GM19025 (cell line): ENCODE data around the gene PGAP2.
"Not testable (repeated sequence)": the region's sequence is repeated elsewhere in the genome, so short reads cannot be mapped to it uniquely, and the experiment has no call there.

Source experiments
- ATAC-seq: cut with Tn5 transposase; IDR thresholded peaks from one replicate; pipeline ENCODE4 v1.9.1; 2021; ENCODE audit warnings: mild to moderate bottlenecking, low read depth, moderate library complexity; ENCODE audit not compliant: unreplicated experiment

Gene PGAP2

DNA sequence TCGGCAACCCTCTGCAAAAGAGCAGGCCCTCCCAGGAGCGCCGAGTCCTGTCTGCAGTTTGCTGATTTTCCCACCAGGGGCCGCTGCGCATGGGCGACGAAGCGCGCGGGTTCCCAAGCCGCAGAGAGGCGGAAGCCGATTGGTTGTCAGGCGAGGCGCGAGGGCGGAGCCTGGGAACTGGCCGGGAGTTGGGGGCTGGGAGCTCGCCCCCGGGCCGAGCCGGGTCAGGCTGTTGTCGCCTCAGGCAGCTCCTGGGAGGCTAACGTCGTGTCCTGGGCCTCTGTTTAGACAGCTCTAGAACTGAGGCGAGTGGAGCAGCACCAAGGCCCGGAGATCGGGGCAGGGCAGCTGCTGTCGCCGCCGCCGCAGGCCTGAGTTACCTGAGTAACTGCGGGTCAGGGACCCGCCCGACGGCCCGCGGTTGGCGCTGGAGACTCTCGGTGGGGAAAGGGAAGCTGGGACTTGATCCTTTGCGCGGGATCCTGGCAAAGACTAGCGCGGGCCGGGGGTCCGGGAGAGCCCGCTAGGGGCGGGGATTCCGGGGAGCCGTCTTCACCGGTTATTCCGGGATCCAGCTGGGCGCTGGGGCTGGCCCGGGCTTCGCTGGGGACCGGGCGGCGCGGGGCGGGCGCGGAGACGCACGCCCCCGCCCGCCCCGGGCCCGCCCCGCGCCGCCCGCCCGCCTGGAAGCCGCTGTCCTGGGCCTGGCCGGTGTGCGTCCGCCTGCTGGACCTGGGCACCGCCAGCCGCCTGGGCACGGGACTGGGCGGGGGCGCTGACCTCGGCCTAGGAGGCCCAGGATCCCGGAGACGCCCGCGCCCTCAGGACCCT lies 46.8 kb downstream of the PGAP2 start, which contains the start of gene STIM1:
Gene STIM1, plus strand, starts transcription at position 688 of the 831 bp plus-strand sequence. CDS start 607 bp downstream, outside the sequence.
- peak; percentile 63 for ATAC-seq

DNA sequence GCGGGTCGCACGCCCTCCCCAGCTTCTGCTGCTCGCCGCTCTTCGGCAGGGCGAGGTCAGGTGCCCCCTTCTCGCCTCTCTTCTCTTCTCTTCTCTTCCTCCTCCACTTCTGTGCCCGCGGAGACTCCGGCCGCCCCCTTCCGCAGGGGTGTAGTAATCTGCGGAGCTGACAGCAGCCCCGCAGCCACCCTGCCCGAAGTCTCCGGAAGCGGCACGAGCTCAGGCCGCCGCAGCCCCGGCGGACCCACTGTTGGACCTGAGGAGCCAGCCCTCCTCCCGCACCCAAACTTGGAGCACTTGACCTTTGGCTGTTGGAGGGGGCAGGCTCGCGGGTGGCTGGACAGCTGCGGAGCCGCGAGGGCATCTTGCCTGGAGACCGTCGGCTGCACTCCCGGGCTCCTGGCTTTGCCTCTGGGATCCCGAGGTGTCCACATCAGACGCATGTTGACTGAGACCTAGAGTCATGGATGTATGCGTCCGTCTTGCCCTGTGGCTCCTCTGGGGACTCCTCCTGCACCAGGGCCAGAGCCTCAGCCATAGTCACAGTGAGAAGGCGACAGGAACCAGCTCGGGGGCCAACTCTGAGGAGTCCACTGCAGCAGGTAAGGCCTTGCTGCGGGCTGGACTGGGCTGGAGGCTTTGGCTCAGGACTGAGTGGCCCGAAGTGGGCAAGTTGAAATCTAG lies 47.6 kb downstream of the PGAP2 start:
- ATAC-seq: peak; percentile 13

DNA sequence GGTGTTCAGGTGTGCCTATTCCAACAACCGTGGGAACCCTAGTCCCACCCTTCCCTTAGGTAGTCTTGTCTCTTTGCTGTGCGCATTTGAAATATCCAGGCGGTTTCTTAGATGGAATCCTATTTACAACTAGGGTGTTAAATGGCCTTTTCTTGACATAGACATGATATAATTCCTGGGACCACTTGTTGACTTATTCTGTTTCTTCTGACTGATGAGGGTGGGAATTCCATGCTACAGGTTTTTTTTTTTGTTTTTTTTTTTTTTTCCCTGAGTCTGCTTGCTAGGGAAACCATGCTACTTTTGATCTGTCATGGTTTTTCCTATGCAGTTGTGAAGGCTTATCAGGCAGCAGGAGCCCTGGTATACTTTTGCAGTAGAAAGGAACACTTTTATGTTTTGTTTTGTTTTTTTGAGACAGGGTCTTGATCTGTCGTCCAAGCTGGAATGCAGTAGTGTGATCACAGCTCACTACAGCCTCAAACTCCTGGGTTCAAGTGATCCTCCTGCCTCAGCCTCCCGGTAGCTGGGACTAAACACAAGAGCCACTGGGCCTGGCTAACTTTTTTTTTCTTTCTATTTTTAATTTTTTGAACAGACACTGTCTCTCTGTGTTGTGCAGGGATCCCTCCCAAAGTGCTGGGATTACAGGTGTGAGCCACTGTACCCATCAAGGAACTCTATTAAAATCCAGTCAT lies 48.6 kb downstream of the PGAP2 start:
- no peak for ATAC-seq

DNA sequence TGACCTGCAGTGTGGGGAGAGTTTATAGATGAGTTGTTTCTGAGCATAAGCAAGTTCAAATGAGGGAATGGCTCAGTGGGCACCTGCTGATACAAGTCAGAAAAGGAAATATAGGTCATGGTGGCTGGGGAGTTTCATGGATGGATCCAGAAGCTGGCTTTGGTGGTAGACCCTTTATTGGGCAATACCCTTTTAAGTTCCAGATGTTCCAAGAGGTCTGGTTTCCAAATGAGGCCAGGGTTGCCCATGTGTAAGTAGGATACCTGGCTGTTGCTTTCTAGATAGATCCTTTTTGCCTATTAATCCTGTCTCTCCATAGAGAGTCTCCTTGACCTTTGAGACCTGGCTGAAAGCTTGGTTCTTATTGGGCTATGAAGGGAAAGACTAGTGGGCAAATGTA lies 49.3 kb downstream of the PGAP2 start:
- no peak for ATAC-seq

DNA sequence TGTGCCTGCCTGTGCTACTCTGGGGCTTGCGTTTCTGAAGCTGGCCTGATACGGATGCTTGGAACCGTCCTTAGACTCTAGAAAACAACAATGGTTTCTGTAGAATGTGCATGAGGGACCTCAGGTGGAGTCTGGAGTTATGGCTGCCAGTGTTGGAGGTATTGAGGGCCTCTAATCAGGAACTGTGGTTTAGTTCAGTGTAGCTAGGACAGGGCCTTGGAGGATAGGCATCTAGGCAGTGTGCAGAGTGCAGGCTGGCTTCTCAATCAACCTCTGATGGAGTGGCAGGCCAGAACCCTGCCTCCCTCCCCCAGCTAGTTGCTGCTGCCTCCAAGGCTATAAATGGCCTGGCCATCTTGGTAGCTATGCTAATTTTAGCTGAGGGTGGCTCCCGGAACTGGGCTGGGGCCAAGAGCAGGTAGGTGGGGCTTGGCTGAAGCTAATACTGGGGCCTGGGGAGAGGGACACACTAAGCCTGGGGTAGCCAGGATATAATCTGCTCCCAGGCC lies 51.1 kb downstream of the PGAP2 start:
- no peak for ATAC-seq

DNA sequence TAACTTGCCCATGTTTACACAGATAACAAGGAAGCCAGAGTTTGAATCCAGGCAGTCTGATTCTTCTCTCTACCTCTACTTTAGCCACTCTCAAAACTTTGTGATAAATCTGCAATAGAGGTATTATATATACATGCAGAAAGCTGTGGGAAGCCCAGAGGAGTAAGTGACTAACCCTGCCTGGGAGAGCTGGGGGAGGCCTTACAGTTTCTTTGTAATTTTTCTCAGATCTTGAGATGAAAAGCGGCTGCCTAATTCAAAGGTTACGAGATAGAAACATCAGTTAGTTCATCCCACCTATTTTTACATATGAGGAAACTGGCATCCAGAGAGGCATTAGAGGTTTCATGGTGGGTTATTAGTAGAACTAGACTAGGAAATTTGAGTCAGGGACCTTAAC lies 52.0 kb downstream of the PGAP2 start:
- ATAC-seq: no peak

DNA sequence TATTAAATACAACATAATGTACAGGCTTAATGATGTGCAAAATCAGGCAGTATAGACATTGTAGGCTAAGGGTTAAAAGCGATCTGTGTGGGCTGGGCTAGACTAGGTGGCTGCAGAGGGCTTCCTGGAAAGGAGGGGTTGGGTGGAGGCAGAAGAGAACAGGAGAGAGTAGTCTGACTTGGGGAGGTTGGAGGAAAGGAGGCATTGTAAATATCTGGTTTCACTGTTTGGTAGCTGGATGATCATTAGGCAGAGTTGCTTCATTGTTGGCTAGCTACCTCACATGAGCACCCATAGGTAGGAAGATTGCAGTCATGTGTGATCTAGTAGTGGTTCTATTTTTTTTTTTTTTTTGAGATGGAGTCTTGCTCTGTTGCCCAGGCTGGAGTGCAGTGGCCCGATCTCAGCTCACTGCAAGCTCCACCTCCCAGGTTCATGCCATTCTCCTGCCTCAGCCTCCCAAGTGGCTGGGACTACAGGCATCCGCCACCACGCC lies 52.6 kb downstream of the PGAP2 start:
- not testable (repeated sequence) for ATAC-seq

DNA sequence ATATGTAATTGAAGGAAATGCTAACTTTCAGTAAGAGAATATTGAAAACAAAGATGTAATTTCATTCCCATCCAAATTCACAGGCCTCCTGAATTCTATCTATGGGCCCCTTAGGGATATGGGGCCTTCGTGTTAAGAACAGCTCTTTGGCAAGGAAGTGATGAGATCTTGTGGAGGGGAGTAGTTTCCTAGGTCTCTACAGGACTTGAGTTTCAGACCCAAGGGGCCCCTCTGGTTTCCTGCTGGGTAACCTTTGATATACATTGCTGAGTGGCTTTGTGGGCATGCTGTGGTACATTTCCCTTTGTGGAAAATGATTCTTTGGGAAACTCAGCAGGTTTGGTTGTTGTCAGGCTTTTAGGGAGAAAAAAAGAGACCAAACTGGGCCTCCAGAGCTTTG lies 53.3 kb downstream of the PGAP2 start:
- ATAC-seq: no peak

DNA sequence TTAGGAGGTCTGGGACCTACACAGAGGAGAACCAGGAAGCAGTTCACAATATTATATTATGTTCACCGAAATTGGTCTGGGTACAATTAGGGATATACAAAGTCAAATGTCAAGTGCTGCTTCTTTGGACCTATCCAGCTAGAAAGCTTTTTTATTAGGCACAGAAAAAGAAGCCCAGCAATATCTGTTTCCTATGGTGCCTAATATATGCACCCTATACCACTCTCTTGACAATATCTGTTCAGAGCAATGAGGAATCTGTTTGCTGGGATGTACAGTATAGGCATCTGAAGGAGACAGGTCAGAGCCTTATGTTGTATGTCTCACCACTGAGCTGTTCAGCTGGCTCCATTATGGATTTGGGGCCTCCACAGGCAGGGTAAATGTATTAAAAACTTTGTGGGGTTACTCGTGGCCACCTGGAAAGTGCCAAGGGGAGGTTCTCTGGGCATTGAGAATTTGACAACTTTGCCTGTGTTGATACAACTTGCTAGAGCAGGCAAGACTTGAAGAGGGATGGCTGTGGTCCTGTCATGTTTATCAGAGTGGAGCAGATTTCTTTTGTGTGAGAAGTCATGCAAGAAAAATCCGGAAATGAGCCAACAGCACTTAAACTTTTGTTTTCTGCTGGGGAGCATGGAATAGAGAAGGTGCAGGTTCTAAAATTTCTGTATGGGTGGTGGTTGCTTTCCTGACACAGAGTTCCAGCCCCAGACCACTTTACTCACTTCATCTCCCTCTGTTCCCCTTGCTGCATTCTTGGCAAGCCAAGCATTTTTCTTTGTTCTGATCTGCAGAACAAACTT lies 57.2 kb downstream of the PGAP2 start:
- ATAC-seq: no peak

DNA sequence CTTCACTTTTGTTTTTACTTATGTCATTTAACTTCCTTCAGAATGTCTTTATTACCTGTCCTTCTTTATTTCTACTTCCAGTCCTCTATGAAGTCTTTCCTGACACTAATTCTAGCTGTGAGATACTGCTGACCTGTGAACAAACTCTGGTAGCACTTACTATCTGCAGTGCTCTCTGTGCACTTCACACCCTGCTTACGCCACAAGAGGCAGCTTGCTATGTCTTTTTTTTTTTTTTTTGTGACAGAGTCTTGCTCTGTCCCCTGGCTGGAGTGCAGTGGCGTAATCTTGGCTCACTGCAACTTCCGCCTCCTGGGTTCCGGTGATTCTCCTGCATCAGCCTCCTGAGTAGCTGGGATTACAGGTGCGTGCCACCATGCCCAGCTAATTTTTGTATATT lies 57.8 kb downstream of the PGAP2 start:
- ATAC-seq: no peak

DNA sequence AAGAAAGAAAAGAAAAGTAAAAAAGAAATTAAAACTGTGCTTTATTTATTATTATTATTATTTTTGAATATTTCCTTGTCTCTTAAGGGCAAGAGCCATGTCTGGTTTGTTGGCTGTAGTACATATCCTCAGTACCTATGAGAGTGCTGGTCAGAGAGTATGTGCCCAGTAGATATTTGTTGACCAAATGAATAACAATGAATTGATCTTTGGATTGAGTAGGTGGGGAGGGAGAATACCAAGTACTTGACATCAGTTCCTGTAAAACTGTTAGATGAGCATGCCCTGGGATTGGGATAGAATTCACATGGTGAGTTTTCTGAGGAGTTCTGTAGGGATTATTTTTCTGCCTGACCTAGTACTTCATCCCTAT lies 58.5 kb downstream of the PGAP2 start:
- ATAC-seq: no peak

DNA sequence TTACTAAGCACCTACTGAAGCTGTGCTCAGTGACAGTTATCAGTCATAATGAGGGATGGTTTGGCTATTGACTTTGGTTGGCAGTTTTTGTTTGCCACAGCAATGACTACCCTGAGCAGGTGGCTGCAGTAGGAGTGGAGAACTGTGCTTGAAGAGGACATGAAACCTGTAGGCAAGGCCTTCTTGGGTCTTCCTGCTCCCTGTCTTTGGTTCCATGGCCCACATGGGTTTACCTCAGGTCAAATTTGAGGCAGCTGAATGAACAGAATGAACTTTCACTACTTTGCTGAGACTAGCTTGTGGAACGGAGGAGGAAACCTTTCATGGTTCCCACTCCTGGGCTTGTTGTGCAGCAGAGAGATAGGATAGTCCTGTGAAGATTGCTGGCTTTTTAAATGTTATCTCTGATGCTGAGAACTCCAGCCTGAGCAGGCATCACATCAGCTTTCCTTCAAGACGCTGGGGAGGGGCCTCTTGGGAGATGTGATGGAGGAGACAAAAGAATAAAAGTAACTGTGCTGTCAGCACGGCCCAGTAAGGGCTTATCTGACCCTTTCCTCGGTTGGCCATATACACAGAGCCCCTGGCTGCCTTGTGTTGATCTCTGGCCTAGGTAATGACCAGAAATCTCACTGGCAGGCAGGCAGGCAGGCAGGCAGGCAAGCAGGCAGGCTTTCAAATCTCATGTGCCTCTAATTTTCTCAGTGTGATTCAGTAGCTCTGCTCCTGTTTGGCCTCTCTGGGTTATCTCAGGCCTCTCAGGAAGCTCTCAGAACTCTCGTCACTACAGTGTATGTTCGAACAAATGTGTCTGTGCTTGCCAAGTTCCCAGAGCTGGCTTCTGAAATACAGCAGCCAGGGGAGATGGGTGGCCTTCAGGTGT lies 59.1 kb downstream of the PGAP2 start:
- ATAC-seq: no peak

DNA sequence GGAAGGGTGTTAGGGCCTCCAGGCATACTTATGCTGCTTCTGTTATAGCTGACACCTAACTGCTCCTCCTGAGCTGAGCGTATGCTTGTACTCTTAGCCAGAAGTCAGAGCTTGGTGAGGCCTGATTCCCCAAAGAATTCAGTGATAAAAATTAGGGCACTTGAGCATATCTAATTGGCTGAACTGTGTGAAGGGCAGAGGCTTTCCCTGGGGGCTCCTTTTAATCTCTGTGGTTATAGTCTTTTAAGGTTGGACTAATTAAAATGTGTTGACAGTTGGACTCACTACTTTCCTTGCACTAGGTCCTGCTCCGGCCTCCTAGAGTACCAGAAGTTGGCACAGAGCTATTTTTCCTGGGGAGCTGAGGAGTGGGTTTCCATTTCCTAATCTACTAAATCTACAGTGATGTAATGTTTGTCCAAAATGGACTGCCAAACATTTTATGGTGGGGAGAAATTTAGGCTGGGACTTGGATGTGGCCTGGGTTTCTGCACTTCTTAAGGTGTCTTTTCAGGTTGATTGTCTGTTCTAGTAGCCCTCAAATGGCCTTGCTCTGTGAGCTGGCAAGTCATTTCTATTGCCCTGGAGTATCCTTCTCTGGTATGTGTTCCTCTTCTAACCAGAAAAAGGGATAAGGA lies 65.5 kb downstream of the PGAP2 start:
- ATAC-seq: no peak
